ENCODE measurements around the gene DOCK10.
"Not testable (repeated sequence)": the region's sequence is repeated elsewhere in the genome, so short reads cannot be mapped to it uniquely, and the experiment has no call there.

DOCK10 gene

DNA sequence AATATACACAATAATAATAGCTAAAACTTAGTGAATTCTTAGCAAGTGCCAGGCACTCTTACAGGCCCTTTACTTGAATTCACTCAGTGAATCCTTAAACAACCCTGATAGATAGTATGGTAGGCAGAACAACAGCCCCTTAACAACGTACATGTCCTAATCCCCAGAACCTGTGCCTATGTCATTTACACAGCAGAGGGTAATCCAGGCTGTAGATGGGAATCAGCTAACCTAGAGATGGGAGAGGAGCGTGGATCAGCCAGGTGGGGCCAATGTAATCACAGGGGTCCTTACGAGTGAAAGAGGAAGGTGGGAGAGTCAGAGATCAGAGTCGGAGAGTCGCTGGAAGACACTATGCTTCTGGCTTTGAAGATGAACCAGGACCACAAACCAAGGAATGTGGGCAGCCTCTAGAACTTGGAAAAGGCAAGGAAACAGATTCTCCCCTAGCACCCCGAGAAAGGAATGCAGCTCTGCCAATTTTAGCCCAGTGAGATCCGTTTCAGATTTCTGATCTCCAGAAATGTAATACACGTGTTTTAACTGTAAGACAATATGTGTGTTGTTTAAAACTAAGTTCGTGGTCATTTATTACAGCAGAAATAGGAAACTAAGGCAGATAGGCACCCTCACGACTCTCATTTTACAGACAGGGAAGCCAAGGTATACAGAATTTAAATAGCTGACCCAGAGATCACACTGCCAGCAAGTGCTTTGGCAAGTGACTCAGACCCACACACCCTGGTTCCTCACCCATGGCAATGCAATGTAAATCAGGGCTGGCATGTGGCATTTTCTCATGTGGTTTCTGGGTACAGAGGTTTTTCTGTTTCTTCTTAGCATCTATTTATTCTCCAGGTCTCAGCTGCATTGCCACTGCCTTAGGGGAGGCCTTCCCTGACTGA, 68.9 kb downstream of the DOCK10 start:
- no peak for DNase-seq

- DNase-seq, result peak; percentile 1 to 30
Observed at GRCh38 chr2:224971214-224971613, 71.1 kb downstream of the DOCK10 start.

GRCh38 chr2:224970311-224970710, 72.0 kb downstream of the DOCK10 start:
- DNase-seq, result no peak

- DNase-seq, result no peak
Observed at GRCh38 chr2:224969633-224970260, 72.5 kb downstream of the DOCK10 start.

GRCh38 chr2:224969095-224969494, 73.2 kb downstream of the DOCK10 start:
- no peak for DNase-seq

GRCh38 chr2:224968051-224968450, 74.2 kb downstream of the DOCK10 start:
- no peak for DNase-seq

GRCh38 chr2:224966613-224967012, 75.7 kb downstream of the DOCK10 start:
- no peak for DNase-seq

DNA sequence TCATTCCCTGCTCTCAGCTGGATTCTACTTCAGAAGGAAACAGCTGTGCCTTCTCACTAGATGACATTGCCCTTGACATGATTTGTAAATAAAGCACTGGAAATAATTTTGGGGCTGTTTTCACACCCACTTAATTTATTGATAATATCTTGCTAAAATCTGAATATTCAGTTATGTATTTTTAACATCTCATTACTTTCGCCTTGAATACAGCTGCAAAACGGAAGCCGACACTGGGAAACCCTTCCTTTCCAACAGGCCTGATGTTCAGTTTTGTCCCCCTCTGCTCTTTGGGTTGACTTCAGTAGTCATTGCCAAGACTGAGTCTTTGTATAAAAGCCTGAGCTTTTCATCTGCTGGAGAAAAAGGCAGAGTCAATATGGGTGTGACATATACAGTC, 82.7 kb downstream of the DOCK10 start:
- no peak for DNase-seq

DNA sequence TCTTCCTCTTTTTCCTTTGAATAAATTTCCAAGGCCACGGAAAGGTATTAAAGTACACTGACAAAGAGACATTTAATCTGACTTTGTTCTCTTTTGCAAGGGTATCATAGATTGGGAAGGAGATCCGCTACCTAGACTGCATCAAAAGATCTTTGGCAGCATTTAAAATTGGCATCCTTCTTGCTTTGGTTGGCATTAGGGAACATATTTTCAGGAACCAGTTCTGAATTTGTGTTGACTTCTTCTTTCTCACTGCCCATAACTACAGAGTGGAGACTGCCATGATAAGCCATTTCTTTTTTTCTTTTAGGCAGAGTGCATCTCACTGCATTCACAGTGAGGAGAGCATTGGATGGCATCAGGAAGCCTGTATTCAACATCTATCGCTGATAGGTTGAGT, 83.4 kb downstream of the DOCK10 start:
- no peak for DNase-seq

- DNase-seq, result no peak
Observed at GRCh38 chr2:224958462-224958857, 83.8 kb downstream of the DOCK10 start.

DNA sequence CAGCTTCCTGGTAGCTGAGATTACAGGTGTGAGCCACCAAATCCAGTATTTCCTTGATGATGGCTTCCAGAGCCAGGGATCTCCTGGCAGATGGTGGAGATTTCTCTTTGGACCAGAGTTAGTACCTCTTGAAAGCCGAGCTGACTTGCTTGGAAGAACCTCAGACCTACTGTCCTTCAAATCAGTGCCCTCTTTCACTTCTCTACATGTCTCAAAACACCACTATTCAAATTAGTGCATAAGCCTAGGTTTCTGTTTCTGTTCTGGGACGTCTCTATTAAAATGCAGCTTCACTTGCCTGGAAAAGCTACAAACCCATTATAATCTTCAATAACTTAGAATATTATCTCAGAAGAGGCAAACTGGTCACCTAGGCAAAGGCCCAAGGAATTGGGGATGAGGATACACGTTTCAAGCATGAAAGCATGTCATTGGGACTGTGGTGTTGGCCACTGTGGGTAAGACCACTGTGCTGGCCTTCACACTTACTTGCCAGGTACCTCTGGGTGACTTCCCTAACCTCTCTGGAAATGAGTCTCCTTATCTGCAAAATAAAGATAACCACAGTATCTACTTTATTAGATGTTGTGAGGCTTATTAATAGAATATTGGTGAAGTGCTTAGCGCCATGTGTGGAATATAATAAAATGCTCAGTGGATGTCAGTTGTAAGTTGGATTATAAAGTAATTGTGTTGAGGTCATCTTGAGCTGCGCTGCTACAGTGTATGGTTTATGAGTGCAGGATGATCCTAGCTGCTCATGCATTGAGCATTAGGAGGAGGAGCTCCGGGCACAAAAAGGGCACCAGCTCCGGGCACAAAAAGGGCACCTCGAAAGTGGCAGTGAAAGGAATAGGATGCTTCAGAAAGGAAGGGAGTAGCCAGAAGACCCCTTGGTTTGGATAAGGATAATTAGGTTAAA, 84.5 kb downstream of the DOCK10 start:
- no peak for DNase-seq

GRCh38 chr2:224956706-224957105, 85.6 kb downstream of the DOCK10 start:
- no peak for DNase-seq

DNA sequence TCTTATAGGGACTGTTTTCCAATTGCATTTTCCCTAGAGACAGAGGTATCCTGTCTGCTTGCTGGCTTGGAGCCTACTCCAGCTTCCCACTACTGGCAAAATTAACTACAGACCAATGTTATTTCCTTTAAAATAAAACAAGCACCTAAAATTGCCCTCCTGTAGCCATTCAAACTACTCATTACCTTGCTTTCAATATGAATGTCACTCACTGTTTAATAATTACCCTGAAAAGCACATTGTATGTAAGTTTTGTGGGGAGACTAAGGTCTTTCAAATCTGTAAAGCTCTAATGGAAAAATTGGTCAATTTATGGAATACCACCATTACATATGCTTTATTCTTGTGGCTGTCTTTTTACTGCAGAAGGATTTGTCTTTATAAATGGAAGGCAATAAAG, 87.3 kb downstream of the DOCK10 start:
- DNase-seq, result no peak

GRCh38 chr2:224952936-224953657, 89.2 kb downstream of the DOCK10 start:
- no peak for DNase-seq

DNA sequence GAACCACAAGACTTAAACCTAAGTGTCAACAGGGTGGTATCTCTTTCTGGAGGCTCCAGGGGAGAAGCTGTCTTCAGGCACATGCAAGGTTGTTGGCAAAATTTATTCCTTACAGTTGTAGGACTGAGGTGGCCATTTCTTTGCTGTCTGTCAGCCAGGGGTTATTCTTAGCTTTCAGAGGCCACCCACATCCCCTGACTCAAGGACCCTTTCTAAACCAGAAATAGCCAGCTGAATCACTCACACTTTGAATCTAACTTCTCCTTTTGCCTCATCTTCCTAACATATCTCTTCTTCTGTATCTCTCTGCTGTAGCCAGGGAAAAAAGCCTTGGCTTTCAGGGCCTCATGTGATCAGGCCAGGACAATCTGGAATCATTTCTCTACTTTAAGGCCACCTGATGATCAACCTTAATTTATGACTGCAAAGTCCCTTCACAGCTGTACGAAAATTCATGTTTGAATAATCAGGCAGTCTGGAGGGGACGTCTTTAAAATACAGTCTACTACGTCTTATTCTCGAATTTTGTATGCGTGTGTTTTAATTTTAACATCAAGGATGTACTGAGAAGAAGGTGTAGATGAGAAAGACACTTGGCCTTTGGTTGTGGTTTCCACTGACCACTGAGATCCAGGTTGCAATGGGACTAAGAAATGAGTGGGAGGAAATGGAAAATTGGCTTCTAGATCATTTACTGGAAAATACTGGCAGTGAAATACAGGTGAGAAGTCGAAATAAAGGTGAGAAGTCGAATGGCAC, 90.4 kb downstream of the DOCK10 start:
- no peak for DNase-seq

- no peak for DNase-seq
Observed at GRCh38 chr2:224948859-224949258, 93.4 kb downstream of the DOCK10 start.

- no peak for DNase-seq
Observed at GRCh38 chr2:224948005-224948404, 94.3 kb downstream of the DOCK10 start.

DNA sequence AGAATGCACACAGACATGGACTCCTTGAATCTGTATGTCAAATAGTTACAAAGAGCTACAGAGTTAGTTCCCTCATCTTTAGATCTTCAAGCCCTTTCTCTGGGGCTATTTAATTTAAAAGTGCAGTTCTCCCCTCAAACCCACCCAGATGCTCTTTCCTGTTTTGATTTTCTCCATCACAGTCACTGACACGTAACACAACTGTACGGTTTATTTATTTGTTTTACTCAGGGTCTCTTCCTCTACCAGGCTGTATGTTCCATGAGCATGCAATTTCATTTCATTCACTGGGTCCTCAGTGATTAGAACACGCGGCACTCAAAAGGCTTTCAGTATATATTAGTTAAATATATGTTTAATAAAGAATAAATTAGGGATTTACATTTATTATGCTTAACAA, 94.7 kb downstream of the DOCK10 start:
- no peak for DNase-seq

DNA sequence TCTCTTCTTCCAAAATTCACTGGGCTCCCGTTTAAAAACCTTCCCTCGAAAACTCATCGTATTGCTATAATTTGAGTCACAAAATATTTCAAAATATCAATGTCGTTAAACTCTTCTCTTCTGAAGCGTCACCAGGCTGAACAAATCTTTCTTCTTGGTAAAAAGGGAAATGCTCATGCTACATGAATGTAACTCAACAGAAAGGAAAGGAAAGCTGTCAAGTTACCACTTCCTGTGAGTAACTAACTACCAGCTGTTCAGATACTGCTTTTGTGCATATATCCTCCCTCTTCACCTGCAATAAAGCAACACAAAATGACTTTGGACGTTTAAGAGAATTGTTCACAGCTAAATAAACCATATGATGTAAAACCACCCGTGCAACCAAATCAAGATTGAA, 95.4 kb downstream of the DOCK10 start:
- no peak for DNase-seq

DNA sequence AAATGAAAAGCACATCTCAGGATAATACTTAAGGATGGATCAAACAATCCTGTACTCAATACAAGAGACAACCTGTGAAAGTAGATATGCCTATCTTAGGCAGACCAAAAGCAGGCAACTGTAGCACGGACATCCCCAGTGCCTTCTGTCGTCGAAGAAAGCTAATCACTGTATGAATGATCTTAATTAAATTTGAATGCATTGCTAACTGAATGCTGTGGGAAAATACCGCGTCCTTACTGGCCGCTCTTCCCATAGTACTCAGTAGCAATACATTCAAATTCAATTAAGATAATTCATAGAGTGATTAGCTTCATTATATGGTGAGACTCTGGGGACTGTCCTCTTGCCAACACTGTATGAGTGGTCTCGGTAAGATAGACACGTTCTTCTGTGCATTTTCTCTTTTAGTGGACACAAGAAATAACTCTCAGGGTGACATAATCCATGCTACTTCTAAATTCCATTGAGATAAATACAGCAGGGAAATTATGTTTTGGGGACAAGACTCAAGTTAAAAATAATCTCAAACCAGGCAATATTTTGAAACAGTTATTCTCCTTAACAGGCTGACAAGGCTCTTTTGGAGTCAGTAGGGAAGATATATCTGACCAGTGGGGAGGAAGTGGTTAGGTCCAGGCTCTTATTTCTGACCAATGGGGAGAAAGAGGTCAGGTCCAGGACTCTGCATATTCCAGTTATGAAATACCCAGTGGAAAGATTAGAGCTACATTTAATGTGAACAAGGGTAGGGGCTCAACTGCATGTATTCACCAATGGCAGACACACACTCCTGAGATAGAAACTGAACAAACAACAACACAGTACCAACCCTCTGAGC, 97.3 kb downstream of the DOCK10 start:
- no peak for DNase-seq

DNA sequence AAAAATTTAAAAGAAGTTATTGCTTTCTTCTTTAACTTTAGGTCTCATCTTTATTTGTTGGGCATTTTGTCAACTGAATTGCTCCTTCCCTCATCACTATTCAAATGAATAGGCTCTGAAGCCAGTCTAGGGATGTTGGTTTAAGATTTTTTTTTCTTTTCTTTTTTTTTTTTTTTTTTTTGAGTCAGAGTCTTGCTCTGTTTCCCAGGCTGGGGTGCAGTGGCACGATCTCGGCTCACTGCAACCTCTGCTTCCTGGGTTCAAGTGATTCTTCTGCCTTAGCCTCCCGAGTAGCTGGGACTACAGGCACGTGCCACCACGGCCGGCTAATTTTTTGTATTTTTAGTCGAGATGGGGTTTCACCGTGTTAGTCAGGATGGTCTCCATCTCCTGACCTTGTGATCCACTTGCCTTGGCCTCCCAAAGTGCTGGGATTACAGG, 98.6 kb downstream of the DOCK10 start:
- DNase-seq, result not testable (repeated sequence)
